GM21528 (cell line): ENCODE measurements around the gene TMEM80.
"Not testable (repeated sequence)": the region's sequence is repeated elsewhere in the genome, so short reads cannot be mapped to it uniquely, and the experiment has no call there.

ENCODE experiments used
- ATAC-seq: cut with Tn5 transposase; IDR thresholded peaks from one replicate; pipeline ENCODE4 v1.9.1; 2021; ENCODE audit warnings: mild to moderate bottlenecking, moderate library complexity; ENCODE audit not compliant: unreplicated experiment, low FRiP score

Gene TMEM80

DNA sequence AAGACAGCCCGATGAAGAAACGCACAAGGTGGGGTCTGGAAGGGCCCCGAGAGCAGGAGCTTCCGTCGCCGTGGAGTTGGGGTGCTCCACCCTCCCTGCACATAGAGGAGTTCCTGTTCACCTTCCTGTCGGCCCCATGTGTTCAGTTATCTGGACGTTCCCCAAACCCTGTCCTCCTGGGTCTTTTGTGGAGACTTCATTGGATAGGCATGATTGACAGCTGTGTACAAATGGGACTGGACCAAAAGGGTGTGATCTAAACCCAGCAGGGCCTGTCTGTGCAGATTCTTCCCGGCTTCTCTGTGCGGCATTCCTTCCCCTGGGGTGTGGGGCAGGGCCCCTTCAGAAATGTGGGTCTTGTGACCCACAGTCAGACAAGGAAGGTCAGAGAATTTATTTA is 42.3 kb downstream of the TMEM80 start:
- ATAC-seq: not testable (repeated sequence)

GRCh38 chr11:742156-742546 is 46.5 kb downstream of the TMEM80 start:
- ATAC-seq: no peak

- ATAC-seq: no peak
Observed at GRCh38 chr11:742571-743201, 47.1 kb downstream of the TMEM80 start.

GRCh38 chr11:745428-745827 is 49.8 kb downstream of the TMEM80 start:
- ATAC-seq: no peak

- ATAC-seq: peak; percentile 8
Observed at GRCh38 chr11:746289-747157, 50.9 kb downstream of the TMEM80 start.

- peak; percentile 85 for ATAC-seq
Observed at GRCh38 chr11:747158-748006, 51.8 kb downstream of the TMEM80 start, which contains the start of gene TALDO1. Gene TALDO1, plus strand, starts transcription at chr11:747464. Its CDS starts 18 bp downstream, at chr11:747482.

DNA sequence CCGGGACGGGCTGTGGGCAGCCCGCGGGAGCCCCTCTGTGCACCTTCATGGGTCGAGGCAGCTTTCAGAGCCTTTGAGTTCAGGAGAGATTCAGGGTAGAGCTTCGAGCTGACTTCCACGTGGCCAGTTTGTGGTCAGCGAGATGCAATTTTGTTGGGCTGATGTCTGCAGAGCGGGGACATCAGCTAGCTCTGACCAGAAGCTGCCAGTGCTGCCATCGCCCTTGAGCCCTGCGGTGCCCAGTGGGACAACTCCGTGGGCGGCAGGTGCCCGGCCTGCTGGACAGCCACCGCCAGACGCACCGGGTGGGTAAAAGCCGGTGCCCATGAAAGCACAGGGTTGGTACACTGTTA is 52.4 kb downstream of the TMEM80 start:
- peak; percentile 11 for ATAC-seq

- no peak for ATAC-seq
Observed at GRCh38 chr11:749731-750130, 54.1 kb downstream of the TMEM80 start.
